Measurements from ENCODE around the gene HIPK2. TPM values are rescaled to one million over a fixed set of nuclear protein-coding genes. Genes with fewer than 3 reads are reported as not detected.
"Not testable (repeated sequence)": the region's sequence is repeated elsewhere in the genome, so short reads cannot be mapped to it uniquely, and the experiment has no call there.

The HIPK2 gene
- polyA plus RNA-seq, 4 donors = 69.7 to 110 (median 89.1) TPM

DNA sequence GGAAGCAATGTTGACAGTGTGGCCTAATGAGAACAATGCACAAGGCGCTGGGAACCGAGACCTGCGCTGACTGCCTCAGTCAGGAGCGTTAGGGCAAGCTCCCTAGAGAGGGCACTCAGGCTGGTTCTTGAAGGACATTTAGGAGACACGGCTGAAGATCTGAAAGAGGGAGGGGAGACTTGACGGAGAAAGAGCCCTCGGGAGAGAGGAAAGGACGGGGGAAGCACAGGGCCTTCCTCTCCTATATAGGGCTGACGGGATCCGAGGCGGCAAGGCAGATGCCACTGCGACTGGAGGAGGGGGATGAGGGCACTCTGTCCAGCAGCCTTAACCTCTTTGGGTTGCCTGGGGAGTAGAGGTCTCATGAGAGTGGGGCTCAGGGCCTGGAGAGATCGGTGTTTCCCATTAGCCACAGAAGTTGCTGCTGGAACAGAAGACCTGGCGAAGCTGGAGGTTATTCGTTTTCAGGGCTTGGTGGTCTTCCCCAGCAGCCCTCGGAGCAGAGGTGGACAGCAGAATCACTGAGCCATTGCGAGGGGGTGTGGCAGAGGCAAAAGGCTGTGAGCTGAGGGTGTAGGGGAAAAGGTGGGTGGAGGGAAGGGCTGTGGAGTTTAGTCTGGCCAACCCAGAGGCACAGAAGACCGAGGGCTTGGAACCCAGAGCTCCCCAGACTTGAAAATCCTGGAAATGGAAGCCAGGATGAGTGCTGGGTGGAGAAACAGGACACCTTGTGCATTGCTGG, 218.3 kb downstream of the HIPK2 start:
- no peak for DNase-seq (ENCODE audit: low read depth in 4 of 4, low spot score in 2 of 4)

DNA sequence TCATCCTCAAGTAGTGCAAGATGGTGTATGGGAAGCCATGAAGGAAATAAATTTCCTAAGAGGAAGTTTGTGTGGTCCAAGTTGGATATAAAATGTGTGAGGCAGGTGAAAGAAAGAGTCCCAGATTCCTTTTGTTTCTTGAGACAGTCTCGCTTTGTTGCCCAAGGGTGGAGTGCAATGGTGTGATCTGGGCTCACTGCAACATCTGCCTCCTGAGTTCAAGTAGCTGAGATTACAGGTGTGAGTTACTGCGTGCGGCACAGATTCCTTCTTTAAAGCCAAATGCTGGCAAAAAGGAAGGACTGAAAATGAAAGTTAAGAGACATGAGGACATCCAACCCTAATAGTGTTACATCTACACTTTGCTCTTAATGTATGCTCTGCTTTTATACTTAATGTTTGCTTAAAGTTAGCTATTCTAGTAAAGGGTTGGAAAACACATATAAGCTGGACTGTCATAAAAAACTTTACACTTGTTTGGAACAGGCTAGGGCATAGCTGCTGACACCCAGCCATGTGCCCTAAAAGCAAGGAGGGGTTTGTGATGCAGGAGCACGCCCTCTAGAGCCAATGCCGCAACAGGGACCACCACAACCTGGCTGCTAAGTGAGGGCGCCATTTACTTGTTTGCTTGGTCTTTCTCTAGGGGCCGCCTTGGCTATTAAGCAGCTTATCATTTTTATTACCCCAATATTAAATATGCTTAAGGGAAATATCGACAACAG, 219.8 kb downstream of the HIPK2 start:
- no peak for DNase-seq (ENCODE audit: low read depth in 4 of 4, low spot score in 2 of 4)

DNA sequence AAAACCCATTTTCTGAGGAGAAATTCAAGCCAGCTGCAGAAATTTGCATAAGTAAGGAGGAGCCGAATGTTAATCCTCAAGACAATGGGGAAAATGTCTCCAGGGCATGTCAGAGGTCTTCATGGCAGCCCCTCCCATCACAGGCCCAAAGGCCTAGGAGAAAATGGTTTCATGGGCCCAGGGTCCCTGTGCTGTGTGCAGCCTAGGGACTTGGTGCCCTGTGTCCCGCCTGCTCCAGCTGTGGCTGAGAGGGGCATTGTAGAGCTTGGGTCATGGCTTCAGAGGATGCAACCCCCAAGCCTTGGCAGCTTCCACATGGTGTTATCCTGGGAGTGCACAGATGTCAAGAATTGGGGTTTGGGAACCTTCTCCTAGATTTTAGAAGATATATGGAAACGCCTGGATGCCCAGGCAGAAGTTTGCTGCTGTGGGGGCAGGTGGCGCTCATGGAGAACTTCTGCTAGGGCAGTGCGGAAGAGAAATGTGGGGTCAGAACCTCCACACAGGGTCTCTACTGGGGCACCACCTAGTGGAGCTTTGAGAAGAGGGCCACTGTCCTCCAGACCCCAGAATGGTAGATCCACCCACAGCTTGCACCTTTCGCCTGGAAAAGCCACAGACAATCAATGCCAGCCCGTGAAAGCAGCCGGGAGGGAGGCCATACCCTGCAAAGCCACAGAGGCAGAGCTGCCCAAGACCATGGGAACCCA, 223.7 kb downstream of the HIPK2 start:
- not testable (repeated sequence) for DNase-seq (ENCODE audit: low read depth in 4 of 4, low spot score in 2 of 4)

DNA sequence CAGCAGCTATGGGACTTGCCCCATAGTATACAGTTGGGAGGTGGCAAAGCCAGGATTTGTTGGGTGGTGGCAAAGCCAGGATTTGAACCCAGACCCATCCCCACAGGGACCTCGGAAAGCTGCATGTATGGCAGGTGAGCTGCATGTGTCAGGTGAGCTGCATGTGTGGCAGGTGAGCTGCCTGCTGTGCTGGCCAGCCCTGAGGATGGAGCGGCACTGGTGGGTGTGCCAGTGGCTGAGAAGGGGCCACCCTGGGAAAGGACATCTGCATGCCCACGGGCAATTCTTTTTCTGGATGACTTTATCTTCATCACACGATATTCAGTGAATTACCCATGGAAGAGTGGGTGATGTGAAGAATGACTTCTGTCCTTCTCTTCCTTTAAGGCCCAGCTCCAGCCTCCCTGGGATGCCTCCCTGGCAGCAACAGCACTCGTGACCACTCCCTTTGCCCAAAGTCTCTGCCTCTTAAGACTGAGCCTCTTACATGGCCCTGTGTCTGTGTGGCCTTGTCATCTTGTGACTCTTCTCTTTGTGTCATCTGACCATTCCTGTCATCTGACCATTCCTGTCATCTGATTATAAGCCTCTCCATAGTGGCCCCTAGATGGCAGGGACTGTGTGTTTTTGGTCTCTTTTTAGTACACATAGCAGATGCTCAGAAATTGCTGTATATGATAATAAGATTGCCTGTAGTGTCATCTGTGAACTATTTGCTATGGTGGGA, 229.3 kb downstream of the HIPK2 start:
- DNase-seq (ENCODE audit: low read depth in 4 of 4, low spot score in 2 of 4) = no peak

DNA sequence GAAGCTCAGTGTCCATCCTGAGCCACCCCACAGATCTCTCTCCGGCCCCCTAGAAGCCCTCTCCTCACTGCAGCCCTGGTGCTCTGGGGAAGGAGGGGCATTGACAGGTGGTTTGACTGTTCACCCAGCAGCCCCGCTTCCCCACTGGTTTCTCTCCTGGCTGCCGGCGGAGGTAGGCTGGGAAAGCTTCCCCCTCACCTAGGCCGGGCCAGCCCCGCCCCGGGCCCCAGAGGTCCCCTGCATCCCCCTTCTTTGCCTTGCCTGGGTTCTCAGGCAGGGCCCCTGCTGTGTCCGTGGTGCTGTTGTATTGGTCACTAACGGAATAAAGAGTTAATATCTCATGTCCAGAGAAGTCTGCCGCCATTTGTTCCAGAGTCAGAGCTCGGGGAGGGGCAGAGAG, 233.2 kb downstream of the HIPK2 start:
- no peak for DNase-seq (ENCODE audit: low read depth in 4 of 4, low spot score in 2 of 4)

DNA sequence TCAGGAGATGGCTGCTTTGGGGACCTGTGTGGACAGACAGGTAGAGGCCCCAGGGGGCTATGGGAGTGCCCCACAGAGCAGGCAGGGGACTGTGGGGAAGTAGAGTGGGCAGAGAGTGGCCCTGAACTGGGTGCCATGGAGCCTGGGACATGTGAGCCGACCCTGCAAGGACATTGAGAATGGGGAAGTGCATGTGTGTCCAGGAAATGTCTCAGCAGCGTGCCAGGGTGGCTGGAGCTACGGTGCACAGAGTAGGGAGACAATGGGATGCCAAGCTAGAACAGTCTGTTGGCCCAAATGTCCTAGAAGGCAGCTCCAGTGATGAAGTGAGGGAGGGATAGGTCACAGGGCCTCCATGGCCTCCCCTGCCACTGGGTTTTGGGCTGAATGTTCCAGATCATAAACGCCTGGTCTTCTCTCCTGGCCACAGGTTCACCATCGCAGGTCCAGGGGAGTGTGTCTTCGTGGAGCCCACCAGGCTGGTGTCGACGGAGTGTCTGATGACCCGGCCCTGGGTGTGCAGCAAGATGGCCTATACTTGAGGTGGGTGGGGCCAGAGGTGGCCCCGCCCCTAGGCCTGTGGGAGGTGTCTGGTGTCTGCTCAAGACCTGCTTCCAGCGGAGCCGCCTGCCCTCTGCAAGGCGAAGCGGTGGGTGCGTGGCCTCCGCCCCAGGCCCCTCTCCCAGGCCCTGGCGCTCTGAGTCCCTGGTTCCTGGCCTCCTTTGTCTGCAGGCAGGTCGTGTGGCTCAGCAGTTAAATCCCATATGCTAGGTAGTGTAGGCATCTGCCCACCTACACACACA, 233.8 kb downstream of the HIPK2 start:
- no peak for DNase-seq (ENCODE audit: low read depth in 4 of 4, low spot score in 2 of 4)

DNA sequence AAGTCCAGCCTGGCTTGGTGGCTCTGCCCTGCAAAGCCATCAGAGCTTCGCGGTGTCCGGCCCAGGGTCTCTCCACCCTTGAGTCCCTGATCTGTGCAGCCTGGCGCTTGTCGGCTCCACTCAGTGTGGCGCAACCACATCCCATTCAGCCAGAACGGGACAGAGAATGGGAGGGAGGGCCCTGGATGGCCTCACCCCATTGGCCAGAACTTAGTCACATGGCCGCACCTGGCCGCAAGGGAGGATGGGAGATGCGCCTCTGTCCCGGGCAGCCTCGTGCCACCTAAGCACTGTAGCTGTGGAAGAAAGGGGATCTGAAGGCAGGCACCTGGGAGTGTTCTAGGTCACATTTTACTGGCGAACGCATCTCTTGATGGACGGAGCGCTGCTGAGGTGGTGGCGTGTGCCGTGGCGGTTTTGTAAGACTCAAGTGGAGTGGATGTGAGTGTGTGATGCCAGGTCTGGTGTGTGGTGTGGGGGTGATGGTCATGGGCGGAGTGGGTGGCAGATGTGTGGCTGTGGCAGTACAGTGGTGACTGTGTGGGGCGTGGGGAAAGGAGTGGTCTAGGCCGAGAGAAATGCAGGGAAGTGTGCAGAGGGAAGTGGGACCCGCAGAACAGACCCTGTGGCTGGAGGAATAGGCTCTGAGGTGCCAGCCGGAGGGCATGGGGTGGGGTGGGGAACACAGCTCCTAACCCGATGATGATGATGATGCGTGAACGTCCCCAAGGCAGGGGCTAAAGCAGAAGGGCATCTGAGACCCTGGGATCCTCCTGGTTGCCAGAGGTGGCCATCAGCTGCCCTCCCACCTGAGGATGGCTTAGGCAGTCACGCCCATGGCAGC, 235.3 kb downstream of the HIPK2 start:
- no peak for DNase-seq (ENCODE audit: low read depth in 4 of 4, low spot score in 2 of 4)

DNA sequence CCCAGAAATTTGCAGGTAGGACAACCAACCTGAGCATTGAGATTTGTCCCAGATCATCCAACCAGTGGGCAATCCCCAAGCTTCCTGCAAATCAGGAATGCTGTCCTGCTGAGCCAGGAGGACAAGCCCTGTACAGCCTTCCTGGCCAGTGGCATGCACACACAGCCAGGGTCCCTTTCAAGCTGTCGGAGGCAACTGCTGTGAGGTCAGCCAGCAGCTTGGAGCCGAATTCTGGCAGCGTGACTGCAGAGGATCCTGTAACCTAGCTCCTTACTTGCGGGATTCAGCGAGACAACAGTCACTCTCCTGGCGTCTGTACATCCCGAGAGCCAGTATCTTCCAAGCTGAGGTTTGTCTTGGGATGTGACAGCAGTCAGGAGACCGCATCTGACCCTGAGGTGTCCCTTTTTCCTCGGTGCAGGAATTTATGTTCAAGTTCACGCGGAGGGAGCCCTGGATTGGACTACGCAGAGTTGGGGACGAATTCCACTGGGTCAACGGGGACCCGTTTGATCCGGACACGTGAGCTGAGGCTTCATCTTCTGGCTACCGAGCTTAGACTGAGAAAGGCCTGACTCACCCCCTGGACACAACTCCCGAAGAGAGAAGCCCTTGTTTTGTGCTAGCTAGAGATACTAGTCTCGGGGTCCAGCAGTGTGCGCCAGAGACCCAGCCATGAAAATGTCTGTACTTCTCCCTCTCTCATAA, 236.0 kb downstream of the HIPK2 start:
- no peak for DNase-seq (ENCODE audit: low read depth in 4 of 4, low spot score in 2 of 4)

DNA sequence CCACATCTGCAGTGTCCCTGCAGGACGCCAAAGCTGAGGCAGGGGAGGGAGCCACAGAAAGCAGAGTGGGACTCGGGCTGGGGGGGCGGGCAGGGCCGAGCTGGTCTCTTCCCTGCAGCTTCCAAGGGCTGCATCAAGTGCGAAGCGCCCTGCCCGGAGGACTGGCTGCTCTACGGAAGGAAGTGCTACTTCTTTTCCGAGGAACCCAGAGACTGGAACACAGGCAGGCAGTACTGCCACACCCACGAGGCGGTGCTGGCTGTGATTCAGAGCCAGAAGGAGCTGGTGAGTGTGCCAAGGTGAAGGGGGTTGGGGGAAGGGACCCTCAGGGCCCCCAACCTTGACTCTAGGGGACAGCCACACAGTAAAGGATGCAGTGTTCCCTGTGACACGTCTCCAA, 237.6 kb downstream of the HIPK2 start:
- DNase-seq (ENCODE audit: low read depth in 4 of 4, low spot score in 2 of 4) = no peak

DNA sequence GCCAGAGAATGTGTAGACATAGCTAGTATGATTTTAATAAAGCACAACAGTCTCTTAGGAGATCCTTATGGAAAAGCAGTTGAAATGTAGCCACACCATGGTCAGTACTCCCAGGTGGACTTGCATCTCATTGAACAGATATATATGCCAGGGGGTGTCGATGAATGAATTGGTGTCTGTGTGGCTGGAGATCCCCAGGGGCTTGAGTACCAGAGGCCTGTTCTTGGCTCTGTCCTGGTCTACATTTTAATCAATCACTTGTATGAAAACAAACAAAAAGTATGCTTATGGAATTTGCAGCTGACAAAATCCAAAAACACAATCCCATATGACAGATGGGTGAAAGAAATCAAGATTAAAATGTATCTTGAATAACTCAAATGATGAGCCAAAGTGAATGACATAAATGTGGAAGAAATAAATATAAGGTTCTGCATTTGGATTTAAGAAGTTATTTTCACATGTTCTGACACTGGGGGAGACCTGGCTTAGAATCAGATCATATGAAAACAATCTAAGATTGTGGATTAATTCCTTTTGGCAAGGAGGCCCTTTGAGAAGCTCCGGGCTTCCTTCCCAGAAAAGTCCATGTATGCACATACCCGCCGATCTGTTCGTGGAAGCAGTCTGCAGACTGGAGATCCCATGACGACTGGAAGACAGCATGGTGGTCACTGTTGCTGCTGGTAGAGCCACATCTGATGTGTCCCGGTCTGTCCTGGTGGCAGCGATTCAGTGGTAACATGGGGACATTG, 238.7 kb downstream of the HIPK2 start:
- no peak for DNase-seq (ENCODE audit: low read depth in 4 of 4, low spot score in 2 of 4)

DNA sequence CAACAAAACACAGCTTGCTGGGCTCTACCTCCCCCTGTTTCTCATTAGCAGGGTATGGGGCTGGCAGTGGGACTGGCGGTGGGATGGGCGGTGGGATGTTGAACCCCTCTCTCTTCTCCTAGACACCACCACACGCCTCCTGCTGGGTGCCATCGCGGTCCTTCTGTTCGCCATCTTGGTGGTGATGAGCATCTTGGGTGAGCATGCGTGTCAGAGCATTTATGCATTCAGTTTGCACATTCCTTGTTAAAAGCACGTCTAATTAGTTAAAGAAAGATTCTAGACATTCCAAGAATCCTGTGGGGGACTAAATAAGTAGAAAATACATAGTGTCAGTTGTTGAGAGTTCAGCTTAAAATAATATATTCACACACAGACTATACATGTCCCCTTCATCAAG, 241.6 kb downstream of the HIPK2 start:
- no peak for DNase-seq (ENCODE audit: low read depth in 4 of 4, low spot score in 2 of 4)

DNA sequence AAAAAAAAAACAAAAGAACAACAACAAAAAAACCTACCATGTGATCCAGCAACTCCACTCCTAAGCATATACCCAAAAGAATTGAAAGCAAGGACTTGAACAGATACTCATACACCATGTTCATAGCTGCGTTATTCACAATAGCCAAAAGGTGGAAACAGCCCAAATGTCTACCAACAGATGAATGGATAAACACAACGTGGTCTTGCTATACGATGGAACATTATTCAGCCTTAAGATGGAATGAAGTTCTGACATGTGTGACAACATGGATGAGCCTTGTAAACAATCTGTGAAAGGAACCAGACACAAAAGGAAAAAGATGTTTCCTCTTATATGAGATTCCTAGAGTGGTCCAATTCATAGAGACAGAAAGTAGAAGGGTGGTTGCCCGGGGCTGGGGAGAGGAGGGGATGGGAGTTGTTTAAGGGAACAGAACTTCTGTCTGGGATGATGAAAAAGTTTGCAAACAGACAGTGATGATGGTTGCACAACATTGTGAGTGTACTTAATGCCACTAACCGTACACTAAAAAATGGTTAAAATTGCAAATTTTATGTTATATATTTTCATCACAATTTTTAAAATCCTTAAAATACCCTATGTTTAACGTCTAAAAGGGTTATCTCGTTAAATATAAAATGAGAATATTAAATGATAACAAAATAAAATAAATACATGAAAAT, 242.7 kb downstream of the HIPK2 start:
- no peak for DNase-seq (ENCODE audit: low read depth in 4 of 4, low spot score in 2 of 4)

DNA sequence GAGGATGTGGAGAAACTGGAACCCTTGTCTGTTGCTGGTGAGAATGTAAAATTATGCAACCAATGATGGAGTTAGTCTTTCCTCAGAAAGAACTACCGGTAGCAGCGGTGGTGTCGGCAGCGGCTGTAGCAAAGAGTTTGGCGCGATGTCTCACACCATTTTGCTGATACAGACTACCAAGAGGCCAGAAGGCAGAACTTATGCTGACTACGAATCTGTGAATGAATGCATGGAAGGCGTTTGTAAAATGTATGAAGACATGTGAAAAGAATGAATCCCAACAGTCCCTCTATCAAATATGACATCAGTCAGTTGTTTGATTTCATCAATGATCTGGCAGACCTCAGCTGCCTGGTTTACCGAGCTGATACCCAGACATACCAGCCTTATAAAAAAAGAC, 243.7 kb downstream of the HIPK2 start:
- DNase-seq (ENCODE audit: low read depth in 4 of 4, low spot score in 2 of 4) = no peak

DNA sequence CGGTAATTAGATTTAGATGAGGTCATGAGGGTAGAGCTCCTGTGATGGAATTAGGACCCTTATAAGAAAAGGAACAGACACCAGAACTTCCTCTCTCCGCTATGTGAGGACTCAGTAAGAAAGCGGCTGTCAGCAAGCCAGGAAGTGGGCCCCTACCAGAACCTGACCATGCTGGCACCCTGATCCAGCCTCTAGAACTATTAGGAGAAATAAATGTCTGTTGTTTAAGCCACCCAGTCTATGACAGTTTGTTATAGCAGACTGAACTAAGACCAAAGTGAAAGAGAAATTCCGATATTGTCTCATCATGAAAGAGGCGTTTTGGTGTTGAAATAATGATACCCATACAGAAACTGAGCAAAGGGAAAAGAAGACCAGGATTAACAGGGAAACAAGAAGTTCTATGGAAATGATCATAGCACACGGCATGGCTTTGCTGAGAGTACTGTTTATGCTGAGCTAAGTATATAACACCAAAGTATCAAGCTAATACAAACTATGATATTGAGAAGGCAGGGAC, 245.1 kb downstream of the HIPK2 start:
- no peak for DNase-seq (ENCODE audit: low read depth in 4 of 4, low spot score in 2 of 4)

DNA sequence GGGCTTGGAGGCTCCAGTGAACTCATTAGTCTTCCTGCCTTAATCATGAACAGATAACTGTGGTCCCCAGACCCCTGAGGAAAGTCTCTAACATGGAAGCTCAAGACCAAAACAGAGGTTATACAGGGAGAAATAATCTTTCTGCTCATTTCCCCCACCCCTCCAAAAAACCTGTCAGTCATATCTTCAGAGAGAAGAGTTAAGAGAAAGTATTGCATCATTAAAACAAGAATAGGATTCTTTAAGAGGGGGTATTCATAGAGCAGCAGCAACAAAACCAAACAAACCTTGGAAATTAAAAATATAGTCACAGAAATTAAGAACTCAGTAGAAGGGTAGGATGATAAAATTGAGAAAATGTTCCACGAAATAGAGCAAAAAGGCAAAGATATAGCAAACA, 246.7 kb downstream of the HIPK2 start:
- no peak for DNase-seq (ENCODE audit: low read depth in 4 of 4, low spot score in 2 of 4)

DNA sequence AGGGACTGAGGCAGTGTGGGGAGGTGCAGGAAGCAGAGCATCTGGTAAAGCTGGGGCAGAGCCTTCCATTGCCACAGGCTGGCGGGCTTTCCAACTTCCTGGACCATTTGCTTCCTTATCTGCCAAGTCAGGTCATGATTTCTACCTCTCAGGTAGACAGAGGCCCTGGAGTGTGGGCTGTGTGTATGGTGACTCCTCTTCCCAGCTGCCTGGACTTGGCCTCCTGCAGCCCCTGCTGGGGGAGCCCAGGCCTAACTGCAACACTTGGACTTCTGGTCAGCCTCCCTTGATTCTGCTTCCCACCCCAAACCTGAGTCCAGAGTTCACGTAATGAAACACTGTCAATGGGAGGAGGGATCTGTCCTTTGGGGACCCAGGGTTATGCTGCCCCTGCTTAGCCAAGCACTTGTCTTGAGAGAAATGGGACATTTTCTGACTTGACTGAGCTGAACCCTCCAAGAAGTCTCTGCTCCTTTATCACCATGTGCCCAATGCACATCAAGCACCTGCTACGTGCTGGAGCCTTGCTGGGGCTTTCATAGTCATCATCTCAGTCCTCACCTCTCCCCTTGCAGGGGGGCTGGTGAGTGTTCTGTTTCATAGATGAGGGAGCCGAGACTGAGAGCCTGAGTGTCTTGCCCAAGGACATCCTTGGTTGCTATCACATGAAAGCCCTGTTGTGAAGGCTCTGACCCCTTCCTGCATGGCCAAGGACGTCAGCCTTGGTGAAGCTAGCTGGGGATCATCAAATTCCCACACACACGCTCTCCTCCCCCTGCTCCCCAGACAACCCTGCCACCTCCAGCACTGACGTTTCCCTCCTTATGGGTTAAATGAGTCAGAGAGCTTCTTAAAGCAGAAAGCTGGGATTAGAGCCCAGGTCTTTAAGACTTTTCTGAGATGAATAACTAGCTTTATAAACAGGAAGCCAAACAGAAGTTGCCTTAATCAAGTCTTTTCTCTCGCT, 250.9 kb downstream of the HIPK2 start:
- DNase-seq (ENCODE audit: low read depth in 4 of 4, low spot score in 2 of 4) = no peak

Measured in left renal cortex interstitium (tissue), 4 donors.